ENCODE data around the gene TP63.

The TP63 gene

GRCh38 chr3:189826566-189826965 is 195.4 kb downstream of the TP63 start:
- no peak for DNase-seq

GRCh38 chr3:189827108-189827507 is 195.9 kb downstream of the TP63 start:
- no peak for DNase-seq

- no peak for DNase-seq
These were observed 199.2 kb downstream of the TP63 start for GRCh38 chr3:189830401-189830800.

GRCh38 chr3:189833266-189833665 is 202.1 kb downstream of the TP63 start:
- no peak for DNase-seq

- no peak for DNase-seq
These were observed 202.8 kb downstream of the TP63 start for GRCh38 chr3:189833996-189834395.

GRCh38 chr3:189834462-189834861 is 203.3 kb downstream of the TP63 start:
- DNase-seq: no peak

- DNase-seq: no peak
These were observed 205.6 kb downstream of the TP63 start for GRCh38 chr3:189836795-189837194.

- no peak for DNase-seq
These were observed 207.1 kb downstream of the TP63 start for GRCh38 chr3:189838291-189838690.

- no peak for DNase-seq
These were observed 208.4 kb downstream of the TP63 start for GRCh38 chr3:189839576-189839975.

GRCh38 chr3:189841473-189842205 is 210.4 kb downstream of the TP63 start:
- no peak for DNase-seq

GRCh38 chr3:189842681-189843602 is 211.8 kb downstream of the TP63 start:
- no peak for DNase-seq

GRCh38 chr3:189845069-189845468 is 213.9 kb downstream of the TP63 start:
- no peak for DNase-seq

- DNase-seq: no peak
These were observed 217.3 kb downstream of the TP63 start for GRCh38 chr3:189848395-189849040.

GRCh38 chr3:189849262-189849661 is 218.1 kb downstream of the TP63 start:
- no peak for DNase-seq

- DNase-seq: no peak
These were observed 220.5 kb downstream of the TP63 start for GRCh38 chr3:189851682-189852081.

- DNase-seq: no peak
These were observed 222.7 kb downstream of the TP63 start for GRCh38 chr3:189853906-189854305.

- DNase-seq: no peak
These were observed 229.1 kb downstream of the TP63 start for GRCh38 chr3:189860296-189860695.

- no peak for DNase-seq
These were observed 231.3 kb downstream of the TP63 start for GRCh38 chr3:189862385-189862998.

GRCh38 chr3:189863031-189863430 is 231.8 kb downstream of the TP63 start:
- DNase-seq: no peak

- no peak for DNase-seq
These were observed 236.9 kb downstream of the TP63 start for GRCh38 chr3:189868061-189868460.

- no peak for DNase-seq
These were observed 238.0 kb downstream of the TP63 start for GRCh38 chr3:189869165-189869564.

GRCh38 chr3:189871418-189871817 is 240.2 kb downstream of the TP63 start:
- DNase-seq: no peak

- no peak for DNase-seq
These were observed 252.0 kb downstream of the TP63 start for GRCh38 chr3:189883113-189883753.

All from DMS153 (cell line).